ENCODE results near the gene FXN. TPM values are rescaled to one million over a fixed set of nuclear protein-coding genes. Genes with fewer than 3 reads are reported as not detected.

Gene FXN
- total RNA-seq, 2 donors from 2014 or later = 27.7 to 29.8 TPM

DNA sequence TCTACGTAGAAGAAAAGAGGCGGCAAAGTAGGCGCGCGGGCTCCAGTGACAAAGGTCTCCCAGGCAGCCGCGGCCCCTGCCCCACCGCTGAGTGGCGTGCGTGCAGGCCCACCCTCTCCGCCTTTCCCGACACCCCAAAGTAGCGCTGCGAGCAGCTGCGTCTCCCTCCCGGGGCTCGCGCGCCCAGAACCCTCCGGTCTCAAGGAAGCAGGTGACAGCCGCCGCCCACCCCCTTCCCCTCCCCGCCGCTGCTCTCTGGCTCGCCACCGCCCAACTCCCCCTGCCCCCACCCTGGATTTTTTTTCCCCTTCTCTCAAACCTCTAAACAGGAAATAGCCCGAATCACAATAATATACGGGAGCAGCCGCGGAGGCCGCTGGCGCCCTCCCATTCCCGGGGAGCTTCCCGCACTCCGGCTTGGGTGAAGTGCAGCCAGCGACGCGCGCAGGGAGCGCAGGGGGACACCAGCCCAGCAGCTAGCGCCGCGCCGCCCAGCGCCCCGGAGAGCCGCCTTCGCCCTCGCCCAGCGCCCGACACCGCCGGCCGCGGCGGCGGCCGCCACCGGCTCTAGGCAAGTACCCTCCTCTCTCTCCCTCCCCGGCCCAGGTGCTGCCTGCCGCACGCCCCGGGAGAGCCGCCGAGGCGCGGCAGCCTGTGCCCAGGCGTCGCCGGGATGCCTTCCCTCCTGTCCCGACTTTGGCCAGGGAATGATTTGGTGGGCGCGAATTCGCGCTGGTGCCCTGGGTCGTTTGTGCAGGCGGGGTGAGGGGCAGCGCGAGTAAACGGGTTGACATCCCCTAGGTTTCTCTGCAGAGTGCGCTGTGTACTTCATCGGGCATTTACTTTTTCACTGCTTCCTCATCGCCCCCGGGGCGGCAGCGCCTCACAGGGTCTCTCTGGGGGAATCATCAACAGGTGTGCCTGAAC, 85.9 kb downstream of the FXN start:
- intact Hi-C loops (cut with DNase I) = no loop called here
- ATAC-seq = peak; percentile 76 to 77
- DNase-seq = peak; percentile 35

DNA sequence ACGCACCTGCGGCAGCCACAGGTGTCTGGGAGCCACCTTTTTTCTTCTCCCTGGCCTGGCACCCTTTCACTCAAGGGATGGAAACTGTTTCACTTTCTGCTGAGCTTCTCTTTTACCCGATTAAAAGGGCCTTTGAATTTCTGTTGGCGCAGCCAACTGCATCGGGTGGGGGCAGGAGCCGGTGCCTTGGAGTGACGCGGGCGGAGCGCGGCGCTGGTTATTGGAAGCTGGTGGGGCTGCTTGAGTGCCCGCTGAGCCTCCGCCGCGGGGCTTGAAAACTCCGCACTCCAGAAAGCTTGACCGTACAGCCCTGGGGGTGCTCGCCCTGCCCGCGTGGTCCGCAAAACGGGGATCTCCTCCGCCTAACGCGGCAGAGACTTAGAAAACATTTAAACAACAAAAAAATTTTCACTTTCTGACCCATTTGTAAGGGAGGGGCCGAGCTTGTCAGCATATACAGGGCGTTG, 86.6 kb downstream of the FXN start:
- intact Hi-C loops (cut with DNase I) = no loop called here
- peak; percentile 78 for DNase-seq
- ATAC-seq = peak; percentile 81 to 89

DNA sequence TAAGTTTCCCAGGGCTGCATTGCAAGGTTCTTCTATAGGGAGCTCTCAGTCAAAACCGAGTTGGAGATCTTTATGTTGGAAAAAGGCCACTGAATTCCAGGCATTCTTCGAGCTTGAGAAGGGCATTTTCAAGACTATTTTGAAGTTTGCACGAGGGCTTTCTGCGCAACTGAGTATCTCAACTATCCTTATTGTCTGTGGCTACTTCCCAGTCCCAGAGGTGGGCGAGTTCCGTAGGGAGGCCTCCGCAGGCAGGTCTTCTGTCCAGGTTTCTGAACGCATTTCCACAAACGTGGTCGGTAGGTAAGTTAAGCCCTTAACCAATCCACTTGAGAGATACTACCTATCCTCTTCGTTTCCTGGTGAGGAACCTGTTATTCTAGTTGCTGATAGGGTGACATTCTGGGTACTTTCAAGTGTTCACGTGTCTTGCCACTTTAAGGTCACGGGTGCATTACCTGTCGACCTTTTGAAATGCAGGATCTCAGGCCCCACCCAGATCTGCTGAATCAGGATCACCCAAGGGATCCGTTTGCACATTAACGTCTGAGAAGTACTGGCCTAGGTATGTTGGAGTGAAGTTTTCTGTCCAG, 87.1 kb downstream of the FXN start:
- intact Hi-C loops (cut with DNase I) = no loop called here
- ATAC-seq = peak; percentile 2 to 46
- no peak for DNase-seq

DNA sequence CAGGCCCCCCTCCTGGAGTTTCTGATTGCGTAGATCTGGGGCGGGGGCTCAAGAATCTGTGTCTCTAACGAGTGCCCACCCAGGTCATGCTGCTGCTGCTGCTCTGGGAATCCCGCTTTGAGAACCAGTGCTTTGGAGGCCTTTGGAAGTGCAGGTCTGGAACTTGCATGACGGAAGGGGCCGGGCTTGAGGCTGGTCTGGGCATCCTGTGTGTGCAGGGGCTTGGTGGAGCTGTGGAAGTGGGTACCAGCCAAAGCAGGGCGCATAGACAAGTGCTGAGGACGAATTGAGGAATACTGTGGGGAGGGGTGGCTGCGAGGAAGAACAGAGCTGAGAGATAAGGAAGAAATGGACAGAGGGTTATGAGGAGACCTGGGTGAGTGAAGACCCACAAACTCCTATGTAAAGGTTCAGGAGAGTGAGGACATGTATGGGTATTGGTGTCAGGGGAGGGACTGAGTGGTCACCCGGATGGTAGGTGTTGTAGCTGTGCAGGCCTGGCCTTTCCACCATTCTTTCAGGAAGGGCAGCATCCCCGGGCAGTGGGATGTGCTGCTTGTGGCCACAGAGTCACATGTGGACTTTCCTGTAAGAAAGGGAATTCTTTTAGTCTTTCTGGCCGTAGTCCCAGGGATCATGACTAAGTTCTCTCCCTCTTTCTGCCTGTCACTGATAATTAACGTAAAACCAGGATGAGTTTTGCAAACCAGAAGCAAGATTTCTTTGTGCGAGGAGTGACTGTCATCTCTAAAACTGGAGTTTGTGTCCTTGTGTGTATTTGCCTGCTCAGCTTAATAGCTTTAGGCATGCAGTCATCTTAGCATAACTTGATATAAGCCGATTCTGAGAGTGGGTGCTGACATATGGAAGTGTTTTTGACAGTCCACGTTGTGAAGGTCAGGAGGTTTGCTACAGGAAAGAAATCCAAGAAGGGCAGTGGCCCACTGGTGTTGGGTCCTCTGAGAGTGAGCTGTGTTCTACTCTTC, 95.2 kb downstream of the FXN start:
- intact Hi-C loops (cut with DNase I) = loop anchor here in 1 of 2 donors (10.0 kb wide), 1 partner anchor 64 kb away; no protein-coding TSS in a partner anchor
- ATAC-seq (peak; percentile 68 to 75), DNase-seq (no peak)

DNA sequence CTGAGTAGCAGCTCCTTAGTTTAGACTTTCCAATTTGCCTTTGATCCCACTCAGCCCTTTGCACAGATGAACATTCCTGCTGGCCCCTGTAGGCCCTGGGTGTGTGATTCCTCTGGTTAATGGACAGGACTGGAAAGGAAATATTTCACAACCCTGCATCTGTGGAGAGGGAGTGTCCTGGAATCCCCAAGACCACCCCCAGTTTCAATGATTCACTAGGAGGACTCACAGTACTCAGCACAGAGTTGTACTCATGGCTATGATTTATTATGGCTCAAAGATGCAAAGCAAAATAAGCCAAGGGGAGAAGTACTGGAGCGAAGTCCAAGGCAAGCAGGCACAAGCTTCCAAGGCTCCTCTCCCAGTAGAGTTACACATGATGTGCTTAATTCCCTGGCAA, 96.1 kb downstream of the FXN start:
- DNase-seq = no peak

DNA sequence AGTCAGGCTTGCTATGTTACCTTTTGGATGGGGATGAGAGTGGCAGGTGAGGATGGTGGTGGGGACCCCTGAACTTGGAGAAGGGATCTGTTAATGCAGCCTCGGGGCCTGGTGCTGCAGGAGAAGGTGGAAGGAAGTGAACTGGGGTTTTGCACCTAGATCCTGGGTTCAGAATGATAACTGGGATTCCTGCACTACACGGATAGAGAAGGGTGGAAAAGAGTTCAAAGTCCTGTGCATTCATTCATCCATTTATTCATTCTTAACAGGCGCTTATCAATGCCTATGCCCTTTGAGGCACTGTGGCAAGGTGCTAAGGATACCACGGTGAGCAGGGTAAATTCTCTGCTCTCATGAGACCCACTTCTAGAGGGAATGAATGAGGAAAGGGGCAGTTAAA, 96.8 kb downstream of the FXN start:
- intact Hi-C loops (cut with DNase I) = loop anchor here in 1 of 2 donors (10.0 kb wide), 1 partner anchor 62 kb away; no protein-coding TSS in a partner anchor
- ATAC-seq (no peak), DNase-seq (no peak)

More for the DNA sequence above, 96.1 kb downstream of the FXN start:
- peak; percentile 76 to 93 for ATAC-seq
- intact Hi-C loops (cut with DNase I) = loop anchor here in 1 of 2 donors (10.0 kb wide), 1 partner anchor 63 kb away; no protein-coding TSS in a partner anchor

DNA sequence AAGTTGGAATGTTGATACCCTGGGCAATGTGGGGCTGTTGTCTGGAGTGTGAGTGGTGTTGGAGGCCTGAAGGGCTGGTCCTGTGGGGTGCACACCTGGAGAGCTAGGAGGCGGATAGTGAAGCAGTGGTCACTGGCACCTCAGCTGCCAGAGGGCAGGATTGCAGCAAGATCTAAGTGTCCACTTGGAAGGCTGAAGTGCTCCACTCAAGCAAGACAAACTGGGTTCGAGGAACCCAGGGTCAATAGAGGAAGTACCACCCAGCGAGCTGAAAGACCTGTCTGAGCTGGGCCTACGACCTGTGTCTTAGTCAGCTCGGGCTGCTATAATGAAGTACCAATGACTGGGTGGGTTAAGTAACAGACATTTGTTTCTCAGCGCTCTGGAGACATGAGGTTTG, 98.9 kb downstream of the FXN start:
- no peak for DNase-seq

DNA sequence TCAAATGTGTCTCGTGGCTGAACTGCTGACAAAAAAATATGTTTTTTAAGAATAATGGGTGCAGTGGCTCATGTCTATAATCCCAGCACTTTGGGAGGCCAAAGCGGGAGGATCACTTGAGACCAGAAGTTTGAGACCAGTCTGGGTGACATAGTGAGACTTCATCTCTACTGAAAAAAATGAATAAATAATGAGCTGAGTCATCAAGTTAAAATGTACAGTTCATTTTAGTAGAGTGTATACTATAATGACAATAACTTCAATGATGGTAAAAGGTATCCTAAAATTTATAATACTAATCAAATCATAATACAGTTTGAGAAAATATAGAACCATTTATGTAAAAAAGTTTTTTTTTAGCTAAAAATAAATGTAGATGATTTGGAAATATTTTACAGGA, 100.6 kb downstream of the FXN start:
- DNase-seq (no peak), ATAC-seq (no peak)
- intact Hi-C loops (cut with DNase I) = loop anchor here in 1 of 2 donors (10.0 kb wide), 1 partner anchor 59 kb away; no protein-coding TSS in a partner anchor

More for the DNA sequence above, 98.9 kb downstream of the FXN start:
- intact Hi-C loops (cut with DNase I) = loop anchor here in 1 of 2 donors (10.0 kb wide), 1 partner anchor 60 kb away; no protein-coding TSS in a partner anchor
- no peak for ATAC-seq

DNA sequence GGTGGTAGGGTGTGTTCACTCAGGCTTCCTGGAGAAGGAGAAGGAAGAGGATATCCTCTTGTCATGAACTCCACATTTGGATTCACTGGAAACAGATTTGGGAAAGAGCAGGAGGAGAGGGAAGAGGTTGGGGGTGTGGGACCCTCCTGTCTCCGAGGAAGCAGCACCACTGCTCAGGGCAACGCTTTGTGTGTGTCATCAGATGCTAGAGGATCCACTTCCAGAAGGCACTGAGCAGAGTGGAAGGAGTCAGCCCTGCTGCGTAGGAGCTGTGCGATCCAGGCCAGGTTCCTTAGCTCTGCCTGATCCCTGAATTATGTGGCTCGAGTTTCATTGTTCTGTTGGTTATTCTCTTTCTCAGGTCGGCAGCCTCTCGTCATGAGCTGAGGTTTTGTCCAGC, 101.2 kb downstream of the FXN start:
- intact Hi-C loops (cut with DNase I) = loop anchor here in 1 of 2 donors (10.0 kb wide), 1 partner anchor 58 kb away; no protein-coding TSS in a partner anchor
- ATAC-seq = peak in 1 of 2 donors; percentile 14
- DNase-seq = no peak

DNA sequence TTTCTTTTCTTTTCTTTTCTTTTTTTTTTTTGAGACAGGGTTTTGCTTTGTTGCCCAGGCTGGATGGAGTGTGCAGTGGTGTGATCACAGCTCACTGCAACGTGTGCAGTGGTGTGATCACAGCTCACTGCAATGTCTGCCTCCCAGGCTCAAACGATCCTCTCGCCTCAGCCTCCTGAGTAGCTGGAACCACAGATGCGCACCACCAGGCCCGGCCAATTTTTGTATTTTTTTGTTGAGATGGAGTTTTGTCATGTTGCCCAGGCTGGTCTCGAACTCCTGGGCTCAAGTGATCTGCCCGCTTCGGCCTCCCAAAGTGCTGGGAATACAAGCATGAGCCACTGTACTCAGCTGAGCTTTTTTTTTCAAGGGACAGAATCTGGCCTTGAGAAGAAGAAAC, 101.8 kb downstream of the FXN start:
- ATAC-seq = no peak
- DNase-seq = no peak
- intact Hi-C loops (cut with DNase I) = loop anchor here in 1 of 2 donors (10.0 kb wide), 1 partner anchor 57 kb away; no protein-coding TSS in a partner anchor

DNA sequence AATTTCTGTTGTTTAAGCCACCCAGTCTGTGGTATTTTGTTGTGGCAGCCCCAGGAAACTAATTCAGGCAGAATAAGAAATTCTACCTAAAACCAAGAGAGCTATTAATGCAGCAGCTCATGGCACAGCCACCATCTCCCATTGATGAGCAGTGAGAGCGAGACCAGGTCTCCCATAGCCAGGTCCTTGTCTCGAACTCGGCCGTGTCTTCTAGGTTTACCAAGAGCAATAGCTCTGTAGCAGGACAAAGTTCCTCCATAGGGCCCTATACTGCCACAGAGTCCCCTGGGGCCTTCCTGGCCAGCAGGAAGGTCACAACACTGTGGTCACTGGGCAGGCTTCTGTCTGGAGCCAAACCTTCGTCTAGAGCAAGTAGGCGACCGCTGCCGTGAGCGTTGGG, 104.0 kb downstream of the FXN start:
- intact Hi-C loops (cut with DNase I) = loop anchor here in 1 of 2 donors (10.0 kb wide), 1 partner anchor 55 kb away; no protein-coding TSS in a partner anchor
- ATAC-seq (no peak), DNase-seq (no peak)

DNA sequence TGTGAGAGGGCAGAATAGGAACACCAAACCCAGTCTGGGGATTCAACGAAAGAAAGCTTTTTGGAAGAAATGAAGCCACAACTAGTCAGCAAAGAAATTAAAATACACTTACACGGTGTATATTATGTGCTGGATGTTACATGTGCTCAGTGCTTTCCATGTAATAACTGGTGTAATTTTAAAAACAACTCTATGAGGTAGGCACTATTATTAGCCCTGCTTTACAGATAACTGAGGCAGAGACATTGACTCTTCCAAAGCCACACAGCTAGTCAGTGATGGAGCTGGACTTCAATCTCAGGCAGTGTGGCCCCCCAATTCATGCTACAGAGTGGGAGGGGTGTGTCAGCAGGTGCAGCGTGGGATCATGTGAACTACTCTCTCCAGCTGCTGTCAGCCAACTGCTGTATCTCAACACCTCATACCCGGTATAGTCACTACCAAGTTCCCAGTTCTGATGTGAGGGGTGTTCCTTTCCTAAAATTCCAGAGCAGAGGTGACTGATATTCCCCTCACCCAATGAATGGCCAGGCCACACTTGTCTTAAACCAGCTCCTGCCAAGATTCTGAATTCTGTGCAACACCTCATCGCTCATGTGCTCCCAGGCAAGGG, 104.7 kb downstream of the FXN start:
- DNase-seq (no peak), ATAC-seq (peak in 1 of 2 donors; percentile 41)
- intact Hi-C loops (cut with DNase I) = no loop called here

DNA sequence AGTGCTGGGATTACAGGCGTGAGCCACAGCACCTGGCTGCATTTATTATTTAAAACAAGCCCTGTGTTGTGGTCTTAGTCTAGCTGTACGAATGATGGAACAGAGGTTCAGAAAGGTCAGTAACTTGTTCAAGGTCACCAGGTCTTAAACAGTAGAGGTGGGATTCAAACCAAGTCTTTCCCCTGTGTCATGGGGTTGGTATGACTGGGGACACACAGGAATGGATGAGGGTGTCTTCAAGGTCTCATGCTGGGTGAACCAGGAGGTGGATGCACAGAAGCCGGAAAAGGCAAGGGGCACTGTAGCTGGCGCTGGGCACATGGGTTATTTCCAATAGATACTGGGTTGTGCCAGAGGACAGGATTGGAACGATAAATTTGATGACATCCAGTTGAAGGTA, 106.3 kb downstream of the FXN start:
- ATAC-seq (no peak), DNase-seq (no peak)
- intact Hi-C loops (cut with DNase I) = no loop called here

DNA sequence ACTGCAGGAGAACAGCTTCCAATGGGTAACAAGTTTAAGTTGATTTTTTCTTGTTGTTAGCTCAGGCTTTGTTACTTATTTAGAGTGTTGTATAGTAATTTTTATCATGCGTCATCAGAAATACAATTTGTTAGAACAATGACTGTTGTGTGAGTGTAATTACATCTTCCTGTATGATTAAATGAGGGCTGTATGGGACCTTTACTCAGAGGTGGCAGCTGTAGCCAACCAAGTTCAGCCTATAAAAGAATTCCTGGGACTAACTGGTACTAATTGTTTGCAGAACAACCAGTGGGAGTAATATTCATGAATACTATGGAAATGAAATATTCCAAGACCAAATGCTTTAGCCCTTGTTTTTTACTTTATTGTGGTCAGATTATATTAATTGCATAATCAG, 107.7 kb downstream of the FXN start:
- intact Hi-C loops (cut with DNase I) = no loop called here
- no peak for DNase-seq
- ATAC-seq = no peak

DNA sequence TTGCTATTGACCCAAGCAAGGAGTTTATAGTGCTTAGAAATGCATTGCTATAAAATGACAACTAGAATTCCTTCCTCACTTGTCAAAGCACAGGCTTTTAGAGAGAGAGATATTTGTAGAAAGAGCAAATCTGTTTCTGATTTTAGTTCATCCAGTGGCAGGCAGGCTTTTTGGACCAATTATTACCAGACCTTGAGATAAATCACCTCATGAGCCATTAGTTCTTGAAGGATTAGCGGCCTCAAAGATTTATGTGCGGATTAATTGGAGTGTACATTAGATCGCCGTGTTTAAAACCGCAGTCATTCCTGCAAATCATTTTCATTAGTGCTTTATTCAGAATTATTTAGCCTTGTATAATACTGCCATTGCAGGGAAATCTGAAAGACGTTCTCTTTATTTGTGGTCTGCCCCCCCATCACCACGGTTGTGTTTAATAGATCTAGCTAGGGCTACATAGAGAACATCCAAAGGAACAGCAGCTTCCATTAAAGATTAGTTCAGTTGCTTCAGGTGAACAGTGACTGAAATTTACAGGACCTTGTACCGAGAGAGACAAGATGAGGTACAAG, 109.7 kb downstream of the FXN start:
- ATAC-seq (no peak), DNase-seq (no peak)
- intact Hi-C loops (cut with DNase I) = no loop called here

DNA sequence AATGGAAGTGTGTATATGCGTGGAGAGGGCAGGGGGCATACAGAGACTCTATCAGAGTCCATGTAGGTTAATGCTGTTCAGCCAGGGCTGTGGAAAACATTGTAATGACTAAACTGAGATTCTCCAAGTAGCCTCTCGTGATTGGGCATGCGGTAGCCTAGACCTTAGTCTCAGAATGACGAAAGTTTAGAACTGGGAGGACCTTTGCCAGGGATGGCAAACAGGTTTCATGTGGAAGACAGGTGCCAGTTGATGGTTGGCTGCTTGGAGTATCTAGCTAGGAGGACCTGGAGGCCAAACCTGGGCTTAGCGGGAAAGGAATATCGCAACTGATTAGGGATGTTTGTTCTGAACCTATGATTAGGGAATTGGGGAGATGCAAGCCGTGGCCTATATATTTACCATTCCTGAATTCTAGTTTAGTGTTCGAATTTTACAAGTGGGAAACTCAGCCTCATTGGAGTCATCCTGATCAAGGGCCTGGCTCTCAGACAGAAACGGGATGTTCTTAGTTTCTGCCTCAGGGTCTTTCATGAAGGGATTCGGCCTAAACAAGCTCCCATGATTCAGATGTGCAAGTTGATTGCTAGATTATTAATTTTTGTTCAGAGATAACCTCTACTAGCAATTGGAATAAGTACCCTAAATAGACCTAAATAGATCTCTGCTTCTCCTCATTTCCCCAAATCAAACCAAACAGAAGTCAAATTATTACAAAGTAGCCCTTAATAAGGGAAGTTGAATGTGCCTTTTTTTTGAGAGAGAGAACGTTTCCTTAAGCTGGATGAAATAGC, 111.7 kb downstream of the FXN start:
- DNase-seq = no peak
- intact Hi-C loops (cut with DNase I) = no loop called here

DNA sequence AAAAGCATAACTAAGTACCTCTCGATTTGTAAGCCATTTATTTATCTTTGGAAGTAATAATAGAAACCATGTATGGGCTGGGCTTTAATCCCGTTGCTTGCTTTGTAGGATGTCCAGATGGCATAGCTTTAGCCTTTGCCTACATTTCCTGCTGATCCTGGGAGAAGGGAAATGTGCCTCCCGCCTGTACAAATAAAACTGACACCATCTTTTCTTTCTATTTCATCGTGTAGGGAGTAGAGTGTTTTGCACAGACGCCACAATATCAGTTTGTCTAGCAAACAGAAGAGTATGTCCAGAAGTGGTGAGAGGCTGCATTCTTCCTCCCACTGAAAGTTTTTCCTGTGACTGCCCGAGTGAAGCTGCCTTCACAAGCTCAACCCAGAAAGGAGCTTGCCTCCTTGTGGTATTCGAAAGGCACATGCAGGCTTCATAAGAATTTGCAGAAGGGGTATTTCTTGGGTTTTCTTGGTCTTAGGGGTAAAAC, 113.8 kb downstream of the FXN start:
- DNase-seq = no peak
- peak; percentile 79 to 87 for ATAC-seq
- intact Hi-C loops (cut with DNase I) = no loop called here

More for the DNA sequence above, 111.7 kb downstream of the FXN start:
- no peak for ATAC-seq

All from left cardiac atrium (tissue), 4 donors.